GM18498 (cell line): ENCODE results near the gene ARID4A.
A peak's percentile ranks its signal among the peaks of the same experiment; 100 is the strongest.
"Not testable (repeated sequence)": the region's sequence is repeated elsewhere in the genome, so short reads cannot be mapped to it uniquely, and the experiment has no call there.

Experiments
- ATAC-seq: cut with Tn5 transposase; IDR thresholded peaks from one replicate; pipeline ENCODE4 v1.9.1; 2021; ENCODE audit warnings: mild to moderate bottlenecking, moderate library complexity; ENCODE audit not compliant: unreplicated experiment

ARID4A gene

GRCh38 chr14:58298477-58299400 is at the start of gene ARID4A:
ARID4A (plus strand) TSS chr14:58298555; CDS start chr14:58299855, 1,300 bp downstream.
- peak; percentile 20 for ATAC-seq

- no peak for ATAC-seq
Measured at GRCh38 chr14:58249611-58250010, 48.7 kb upstream of the ARID4A start.

GRCh38 chr14:58258156-58258555 is 40.2 kb upstream of the ARID4A start:
- ATAC-seq: no peak

- ATAC-seq: not testable (repeated sequence)
Measured at GRCh38 chr14:58262005-58262404, 36.4 kb upstream of the ARID4A start.

GRCh38 chr14:58265401-58265800 is 33.0 kb upstream of the ARID4A start:
- ATAC-seq: no peak

- no peak for ATAC-seq
Measured at GRCh38 chr14:58270628-58271027, 27.7 kb upstream of the ARID4A start.

- no peak for ATAC-seq
Measured at GRCh38 chr14:58272588-58273372, 25.6 kb upstream of the ARID4A start.

GRCh38 chr14:58274881-58275280 is 23.5 kb upstream of the ARID4A start:
- no peak for ATAC-seq

- ATAC-seq: no peak
Measured at GRCh38 chr14:58275527-58276190, 22.7 kb upstream of the ARID4A start.

GRCh38 chr14:58276208-58276607 is 22.1 kb upstream of the ARID4A start:
- ATAC-seq: no peak

- ATAC-seq: no peak
Measured at GRCh38 chr14:58278177-58278576, 20.2 kb upstream of the ARID4A start.

GRCh38 chr14:58280954-58281787 is 17.2 kb upstream of the ARID4A start:
- ATAC-seq: peak; percentile 65

GRCh38 chr14:58281969-58282368 is 16.4 kb upstream of the ARID4A start:
- ATAC-seq: no peak

- ATAC-seq: no peak
Measured at GRCh38 chr14:58282925-58283593, 15.3 kb upstream of the ARID4A start.

GRCh38 chr14:58283730-58284129 is 14.6 kb upstream of the ARID4A start:
- ATAC-seq: no peak

- no peak for ATAC-seq
Measured at GRCh38 chr14:58285132-58285531, 13.2 kb upstream of the ARID4A start.

GRCh38 chr14:58287607-58288042 is 10.7 kb upstream of the ARID4A start:
- ATAC-seq: no peak

- no peak for ATAC-seq
Measured at GRCh38 chr14:58288106-58288792, 10.1 kb upstream of the ARID4A start.

GRCh38 chr14:58291646-58292045 is 6.7 kb upstream of the ARID4A start:
- ATAC-seq: no peak
